Measurements from ENCODE around the gene STOML2. TPM values are rescaled to one million over a fixed set of nuclear protein-coding genes. Genes with fewer than 3 reads are reported as not detected.
A peak's percentile ranks its signal among the peaks of the same experiment; 100 is the strongest.

The STOML2 gene
- total RNA-seq, 1 donor from 2014 or later: 132 TPM

DNA sequence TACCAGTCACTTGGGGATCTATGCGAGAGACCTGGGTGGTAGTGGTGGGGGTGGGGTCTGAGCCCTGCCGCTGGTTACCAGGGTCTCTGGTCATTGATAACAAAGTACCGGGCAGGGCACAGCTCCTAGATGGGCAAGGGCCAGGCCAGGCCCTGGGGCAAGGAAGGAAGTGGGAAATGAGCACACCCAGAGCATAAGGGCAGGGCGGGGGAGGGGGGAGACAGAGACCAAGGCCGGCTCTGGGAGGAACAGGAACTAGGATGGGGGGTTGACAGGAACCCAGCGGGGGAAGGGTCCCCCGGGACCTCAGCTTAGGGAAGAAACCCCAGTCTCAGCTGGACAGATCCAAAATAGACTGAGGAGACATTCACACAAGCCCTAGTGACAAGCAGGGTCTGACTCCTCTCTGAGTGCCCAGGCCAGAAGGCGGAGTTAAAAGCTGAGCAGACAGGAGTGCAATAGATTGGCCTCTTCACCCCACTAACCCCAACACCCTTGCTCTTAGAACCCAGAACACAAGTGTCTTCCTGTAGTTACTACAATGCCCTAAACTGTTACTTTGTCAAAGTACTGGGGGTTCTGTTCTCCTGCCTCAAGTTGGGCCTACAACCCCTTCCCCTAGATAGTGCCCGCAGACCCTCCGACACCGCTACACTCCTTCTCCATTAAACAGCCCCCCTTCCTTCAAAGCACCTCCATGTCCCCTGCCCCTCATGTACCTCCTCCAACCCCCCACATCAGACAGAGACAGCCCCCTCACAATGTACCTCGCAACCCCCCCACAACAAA lies 12.1 kb upstream of the STOML2 start:
- Histone ChIP-seq H3K4me1 (peaks cover 66% of the 10 kb centered on the region), H3K27me3 (ENCODE audit: low read depth) (no peaks in the 10 kb centered on the region), H3K36me3 (no peaks in the 10 kb centered on the region), H3K9me3 (replicated peaks) (no peaks in the 10 kb centered on the region), H3K27ac (replicated peaks) (peak overlapping the region; percentile 95), H3K4me3 (peak overlapping the region; percentile 74)
- intact Hi-C loops (cut with micrococcal nuclease): loop anchor here (5.0 to 10.0 kb wide), 3 partner anchors 47 to 362 kb away; partner anchors contain the start of gene UNC13B
- TF ChIP-seq, protein P1, sequence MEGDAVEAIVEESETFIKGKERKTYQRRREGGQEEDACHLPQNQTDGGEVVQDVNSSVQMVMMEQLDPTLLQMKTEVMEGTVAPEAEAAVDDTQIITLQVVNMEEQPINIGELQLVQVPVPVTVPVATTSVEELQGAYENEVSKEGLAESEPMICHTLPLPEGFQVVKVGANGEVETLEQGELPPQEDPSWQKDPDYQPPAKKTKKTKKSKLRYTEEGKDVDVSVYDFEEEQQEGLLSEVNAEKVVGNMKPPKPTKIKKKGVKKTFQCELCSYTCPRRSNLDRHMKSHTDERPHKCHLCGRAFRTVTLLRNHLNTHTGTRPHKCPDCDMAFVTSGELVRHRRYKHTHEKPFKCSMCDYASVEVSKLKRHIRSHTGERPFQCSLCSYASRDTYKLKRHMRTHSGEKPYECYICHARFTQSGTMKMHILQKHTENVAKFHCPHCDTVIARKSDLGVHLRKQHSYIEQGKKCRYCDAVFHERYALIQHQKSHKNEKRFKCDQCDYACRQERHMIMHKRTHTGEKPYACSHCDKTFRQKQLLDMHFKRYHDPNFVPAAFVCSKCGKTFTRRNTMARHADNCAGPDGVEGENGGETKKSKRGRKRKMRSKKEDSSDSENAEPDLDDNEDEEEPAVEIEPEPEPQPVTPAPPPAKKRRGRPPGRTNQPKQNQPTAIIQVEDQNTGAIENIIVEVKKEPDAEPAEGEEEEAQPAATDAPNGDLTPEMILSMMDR (IDR thresholded peaks at IDR 0.05; ENCODE audit: borderline replicate concordance): no peak
- peak; percentile 80 for DNase-seq

- Histone ChIP-seq H3K4me3 (peak overlapping the region; percentile 74), H3K9me3 (replicated peaks) (no peaks in the 10 kb centered on the region), H3K36me3 (no peaks in the 10 kb centered on the region), H3K27me3 (ENCODE audit: low read depth) (no peaks in the 10 kb centered on the region), H3K4me1 (peaks cover 74% of the 10 kb centered on the region), H3K27ac (replicated peaks) (peak overlapping the region; percentile 95)
- TF ChIP-seq, protein P1 (IDR thresholded peaks at IDR 0.05; ENCODE audit: borderline replicate concordance): no peak
- intact Hi-C loops (cut with micrococcal nuclease): loop anchor here (10.0 kb wide), 1 partner anchor 141 kb away; no protein-coding TSS in a partner anchor
- DNase-seq: peak; percentile 84
Observed at GRCh38 chr9:35114113-35114839, 11.3 kb upstream of the STOML2 start.

DNA sequence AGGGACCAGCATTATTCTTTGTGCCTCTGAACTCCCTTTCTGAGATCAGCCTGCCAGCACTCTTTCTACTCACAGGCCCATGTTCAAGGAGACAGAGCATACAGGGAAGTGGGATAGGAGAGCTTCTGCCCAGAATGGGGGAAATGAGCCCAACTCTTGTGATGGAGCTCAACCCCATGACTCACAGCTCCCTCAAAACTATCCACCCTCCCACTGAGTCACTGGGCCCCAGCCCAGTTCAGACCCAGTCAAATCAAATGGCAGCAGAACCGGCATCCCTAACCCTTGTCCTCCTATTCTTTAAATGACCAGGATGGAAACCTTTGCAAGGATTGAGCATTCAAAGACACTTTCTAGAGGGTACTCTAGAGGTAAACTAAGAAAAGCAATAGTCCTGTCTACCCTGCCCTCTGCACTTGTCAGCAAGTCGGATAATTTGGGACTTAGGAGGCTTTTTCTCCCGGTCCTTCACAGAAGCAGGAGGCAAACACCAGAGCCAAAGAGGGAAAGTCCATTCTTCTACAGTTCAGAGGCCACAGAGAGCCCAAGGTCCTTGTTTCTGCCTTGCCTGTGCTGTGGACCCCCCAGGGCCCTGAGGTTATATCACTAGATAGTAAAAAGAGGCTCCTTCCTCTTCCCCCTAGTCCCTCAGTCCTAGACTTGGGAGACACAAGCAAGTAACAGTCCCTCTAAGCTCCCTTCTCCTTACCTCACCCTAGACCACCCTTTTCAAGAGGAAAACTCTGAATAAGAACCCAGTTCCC lies 9.5 kb upstream of the STOML2 start:
- H3K27ac ChIP-seq (replicated peaks): peak overlapping the region; percentile 95
- H3K36me3 ChIP-seq: peaks cover 13% of the 10 kb centered on the region
- no peaks in the 10 kb centered on the region for H3K27me3 ChIP-seq (ENCODE audit: low read depth)
- H3K4me3 ChIP-seq: peak overlapping the region; percentile 93
- H3K9me3 ChIP-seq (replicated peaks): no peaks in the 10 kb centered on the region
- intact Hi-C loops (cut with micrococcal nuclease): loop anchor here (10.0 kb wide), 1 partner anchor 142 kb away; no protein-coding TSS in a partner anchor
- peaks cover 74% of the 10 kb centered on the region for H3K4me1 ChIP-seq
- no peak for DNase-seq
- TF ChIP-seq, protein P1 (IDR thresholded peaks at IDR 0.05; ENCODE audit: borderline replicate concordance): no peak

- intact Hi-C loops (cut with micrococcal nuclease): loop anchor here (10.0 kb wide), 1 partner anchor 144 kb away; no protein-coding TSS in a partner anchor
- H3K4me1 ChIP-seq: peaks cover 64% of the 10 kb centered on the region
Observed at GRCh38 chr9:35111001-35111933, 8.3 kb upstream of the STOML2 start.

More at GRCh38 chr9:35111001-35111933, 8.3 kb upstream of the STOML2 start:
- Histone ChIP-seq H3K27ac (replicated peaks) (peak overlapping the region; percentile 95), H3K27me3 (ENCODE audit: low read depth) (no peaks in the 10 kb centered on the region), H3K36me3 (peaks cover 25% of the 10 kb centered on the region), H3K4me3 (peak overlapping the region; percentile 93), H3K9me3 (replicated peaks) (no peaks in the 10 kb centered on the region)
- TF ChIP-seq, protein P1 (IDR thresholded peaks at IDR 0.05; ENCODE audit: borderline replicate concordance): no peak
- peak; percentile 98 for DNase-seq
